Suprapubic skin (tissue), 4 donors: ENCODE measurements around the gene FAM229B. TPM values are rescaled to one million over a fixed set of nuclear protein-coding genes. Genes with fewer than 3 reads are reported as not detected.

Source experiments
- DNase-seq, 2 donors: peaks; one replicate each; pipeline ENCODE4 v3.0.0-alpha.2; 2019; ENCODE audit warnings: low spot score in 2 of 2
- H3K27ac ChIP-seq: fragments of 200-600 bp; sonication (generic); one replicate; pipeline ENCODE4 v1.5.1; 2019
- H3K27me3 ChIP-seq: fragments of 200-600 bp; sonication (generic); one replicate; pipeline ENCODE4 v1.5.1; 2019
- H3K36me3 ChIP-seq: fragments of 200-600 bp; sonication (generic); one replicate; pipeline ENCODE4 v1.5.1; 2019
- H3K4me1 ChIP-seq: fragments of 200-600 bp; sonication (generic); one replicate; pipeline ENCODE4 v1.5.1; 2019
- H3K4me3 ChIP-seq: fragments of 200-600 bp; sonication (generic); one replicate; pipeline ENCODE4 v1.5.1; 2019; ENCODE audit warnings: mild to moderate bottlenecking
- H3K9me3 ChIP-seq: fragments of 200-600 bp; sonication (generic); one replicate; pipeline ENCODE4 v1.5.1; 2019
- CTCF ChIP-seq, 2 donors: fragments of 200-600 bp in 1 of 2; fragments of 450-650 bp in 1 of 2; sonication (generic) in 1 of 2; IDR thresholded peaks; one replicate each; pipeline ENCODE4 v1.5.1; 2016 to 2019; ENCODE audit warnings: antibody characterized with exemption in 2 of 2, mild to moderate bottlenecking in 1 of 2, moderate library complexity in 1 of 2
- EP300 ChIP-seq: sonication (generic); formaldehyde crosslinking; IDR thresholded peaks from one replicate; pipeline ENCODE4 v1.6.1; 2017; ENCODE audit warnings: antibody characterized with exemption
- POLR2A ChIP-seq, 2 donors: fragments of 450-650 bp; IDR thresholded peaks; one replicate each; pipeline ENCODE4 v1.6.1; 2017; ENCODE audit warnings: antibody characterized with exemption in 2 of 2, mild to moderate bottlenecking in 2 of 2, moderate library complexity in 2 of 2
- POLR2AphosphoS5 ChIP-seq, 3 donors: sonication (generic); formaldehyde crosslinking; IDR thresholded peaks; one replicate each; pipeline ENCODE4 v1.6.1; 2017; ENCODE audit warnings: antibody characterized with exemption in 3 of 3
- WGBS: methylation state at CpG from one replicate; pipeline ENCODE4 v1.1.5; 2018; 5-methylcytosine and 5-hydroxymethylcytosine counted together
- total RNA-seq, 4 donors: library from RNA; depleted of rRNA; stranded (reverse); fragments of >200 nt; gene quantifications; one replicate each; pipeline ENCODE4 v1.1.0, GENCODE V29; 2016

The FAM229B gene
- total RNA-seq, 4 donors from 2014 or later: 0.72 to 3.9 (median 2.4) TPM

GRCh38 chr6:112066606-112067005 is 20.8 kb upstream of the FAM229B start:
- peaks cover 18% of the 10 kb centered on the region for H3K36me3 ChIP-seq
- H3K4me1 ChIP-seq: no peaks in the 10 kb centered on the region
- no peaks in the 10 kb centered on the region for H3K9me3 ChIP-seq
- no peak for TF ChIP-seq POLR2A (IDR thresholded peaks at IDR 0.05)
- WGBS: 56% methylated on average over 3 of the region's 3 CpGs
- H3K27ac ChIP-seq: no peak overlapping the region
- H3K4me3 ChIP-seq: no peak overlapping the region
- H3K27me3 ChIP-seq: no peaks in the 10 kb centered on the region
- no peak for DNase-seq

- Histone ChIP-seq H3K27ac (no peak overlapping the region), H3K4me3 (no peak overlapping the region), H3K36me3 (peaks cover 35% of the 10 kb centered on the region), H3K9me3 (no peaks in the 10 kb centered on the region), H3K27me3 (no peaks in the 10 kb centered on the region), H3K4me1 (peaks cover 10% of the 10 kb centered on the region)
- TF ChIP-seq EP300 (no peak), POLR2A (IDR thresholded peaks at IDR 0.05) (no peak), POLR2AphosphoS5 (IDR thresholded peaks at IDR 0.05) (no peak), CTCF (IDR thresholded peaks at IDR 0.05) (no peak)
- WGBS: 90% methylated on average over 4 of the region's 4 CpGs
- DNase-seq: no peak
These were observed 5.8 kb upstream of the FAM229B start for GRCh38 chr6:112081569-112081968.

GRCh38 chr6:112085286-112086065 is 1.9 kb upstream of the FAM229B start:
- TF ChIP-seq POLR2A (IDR thresholded peaks at IDR 0.05): no peak
- no peak for TF ChIP-seq POLR2AphosphoS5 (IDR thresholded peaks at IDR 0.05)
- TF ChIP-seq EP300: no peak
- no peak for TF ChIP-seq CTCF (IDR thresholded peaks at IDR 0.05)
- Histone ChIP-seq H3K4me1 (peaks cover 17% of the 10 kb centered on the region), H3K27me3 (no peaks in the 10 kb centered on the region), H3K4me3 (no peak overlapping the region), H3K36me3 (peaks cover 12% of the 10 kb centered on the region), H3K27ac (no peak overlapping the region), H3K9me3 (no peaks in the 10 kb centered on the region)
- 73% methylated on average over 8 of the region's 8 CpGs for WGBS
- DNase-seq: no peak

GRCh38 chr6:112086744-112087135 is 651 bp upstream of the FAM229B start:
- DNase-seq: no peak
- WGBS: under 1% methylated on average over 8 of the region's 8 CpGs
- no peaks in the 10 kb centered on the region for H3K9me3 ChIP-seq

GRCh38 chr6:112087916-112088315 is 525 bp downstream of the FAM229B start:
- H3K4me1 ChIP-seq: peaks cover 17% of the 10 kb centered on the region
- peak overlapping the region; percentile 90 for H3K27ac ChIP-seq
- H3K36me3 ChIP-seq: peaks cover 4% of the 10 kb centered on the region
- DNase-seq: no peak
- H3K4me3 ChIP-seq: peak overlapping the region; percentile 95
- 28% methylated on average over 7 of the region's 7 CpGs for WGBS
- no peaks in the 10 kb centered on the region for H3K9me3 ChIP-seq
- no peaks in the 10 kb centered on the region for H3K27me3 ChIP-seq
- TF ChIP-seq POLR2A (IDR thresholded peaks at IDR 0.05) (no peak), POLR2AphosphoS5 (IDR thresholded peaks at IDR 0.05) (no peak), CTCF (IDR thresholded peaks at IDR 0.05) (no peak), EP300 (no peak)

More at GRCh38 chr6:112086744-112087135, 651 bp upstream of the FAM229B start:
- peak overlapping the region; percentile 95 for H3K4me3 ChIP-seq
- H3K36me3 ChIP-seq: peaks cover 4% of the 10 kb centered on the region
- TF ChIP-seq CTCF (IDR thresholded peaks at IDR 0.05): no peak
- TF ChIP-seq POLR2A (IDR thresholded peaks at IDR 0.05): no peak
- TF ChIP-seq POLR2AphosphoS5 (IDR thresholded peaks at IDR 0.05): no peak
- TF ChIP-seq EP300: no peak
- H3K4me1 ChIP-seq: peaks cover 17% of the 10 kb centered on the region
- H3K27ac ChIP-seq: peak overlapping the region; percentile 90
- H3K27me3 ChIP-seq: no peaks in the 10 kb centered on the region
